ENCODE measurements around the gene ELL.

The ELL gene

DNA sequence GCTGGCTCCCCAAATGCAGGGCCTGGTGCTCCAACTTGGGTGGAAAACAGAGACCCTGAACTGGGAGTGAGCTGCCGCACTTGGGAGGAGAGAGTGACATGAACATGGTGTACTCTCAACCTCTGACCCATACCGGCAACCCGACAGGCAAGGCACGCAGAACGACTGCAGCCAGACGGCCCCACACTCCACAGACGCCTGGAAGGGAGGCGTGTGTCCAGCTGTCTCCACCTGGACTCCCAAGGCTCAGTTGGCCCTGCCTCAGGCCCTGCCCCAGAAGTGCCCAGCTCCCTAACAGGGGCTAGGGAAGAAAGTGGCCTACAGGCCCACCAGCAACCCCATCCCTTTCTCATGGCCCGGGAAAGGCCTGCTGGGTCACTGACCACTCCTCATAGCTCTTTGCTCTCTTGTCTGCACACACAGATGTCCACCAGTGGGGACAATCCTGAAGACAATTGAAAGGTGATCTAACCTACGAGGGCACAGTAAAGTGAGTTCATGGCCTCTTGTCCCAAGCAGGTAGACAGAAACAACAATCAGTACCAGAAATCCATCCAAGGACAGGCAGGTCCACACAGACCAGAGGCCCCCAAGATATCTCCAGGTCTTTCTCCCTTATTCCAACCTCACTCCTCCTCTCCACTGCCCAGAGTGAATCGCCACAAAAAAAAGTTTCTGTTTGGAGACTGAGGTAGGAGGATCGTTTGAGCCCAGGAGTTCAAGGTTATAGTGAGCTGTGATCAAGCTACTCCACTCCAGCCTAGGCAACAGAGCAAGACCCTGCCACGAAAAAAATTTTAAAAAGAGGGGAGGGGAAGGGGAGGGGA is 28.2 kb downstream of the ELL start:
- H3K27me3 ChIP-seq (ENCODE audit: control insufficient read depth in 1 of 2, insufficient read depth in 1 of 2, low read length in 2 of 2): no peaks in the 10 kb centered on the region

GRCh38 chr19:18491995-18492953 is 29.6 kb downstream of the ELL start:
- H3K14ac ChIP-seq (ENCODE audit: low read length in 2 of 2): no peak overlapping the region
- H2BK5ac ChIP-seq (ENCODE audit: low read depth, low read length, poor library complexity, severe bottlenecking): no peak overlapping the region
- peaks cover 46% of the 10 kb centered on the region for H3K79me1 ChIP-seq (replicated peaks; ENCODE audit: low read length, poor library complexity, severe bottlenecking)
- H2BK15ac ChIP-seq (ENCODE audit: low read depth, poor library complexity, severe bottlenecking): no peak overlapping the region
- no peak overlapping the region for H3K4ac ChIP-seq (ENCODE audit: low read depth in 1 of 2, low read length in 2 of 2)
- H3K18ac ChIP-seq (ENCODE audit: low read depth in 1 of 2, low read length in 2 of 2): no peak overlapping the region
- no peaks in the 10 kb centered on the region for H3K9me3 ChIP-seq (ENCODE audit: control insufficient read depth, low read length)
- peaks cover 47% of the 10 kb centered on the region for H3K4me1 ChIP-seq (ENCODE audit: control insufficient read depth, insufficient read depth, low read depth, low read length)
- H3K4me3 ChIP-seq (ENCODE audit: insufficient read depth in 1 of 2, low read depth in 1 of 2, low read length in 2 of 2): no peak overlapping the region
- H3K36me3 ChIP-seq (ENCODE audit: control insufficient read depth in 1 of 2, insufficient read depth in 2 of 2, low read depth in 1 of 2, low read length in 2 of 2): peaks cover 0 to 23% of the 10 kb centered on the region in 2 experiments
- H4K8ac ChIP-seq (ENCODE audit: low read length): no peak overlapping the region
- no peak overlapping the region for H2BK120ac ChIP-seq (ENCODE audit: low read depth, low read length)
- no peaks in the 10 kb centered on the region for H3K27me3 ChIP-seq (ENCODE audit: control insufficient read depth in 1 of 2, insufficient read depth in 1 of 2, low read length in 2 of 2)
- no peak overlapping the region for H3K23ac ChIP-seq (ENCODE audit: low read length in 2 of 2)
- H2AK5ac ChIP-seq (ENCODE audit: low read length, severe bottlenecking): no peak overlapping the region
- H3K27ac ChIP-seq (ENCODE audit: low read length, poor library complexity, severe bottlenecking): no peak overlapping the region
- no peak overlapping the region for H3K4me2 ChIP-seq (ENCODE audit: low read length, poor library complexity, severe bottlenecking)
- no peak overlapping the region for H2AFZ ChIP-seq (ENCODE audit: low read depth, low read length)
- WGBS: 85% methylated on average over 14 of the region's 15 CpGs
- H3K9ac ChIP-seq (ENCODE audit: low read length): no peak overlapping the region
- H4K91ac ChIP-seq (ENCODE audit: low read length): no peak overlapping the region
- H2BK12ac ChIP-seq (ENCODE audit: low read length in 2 of 2): no peak overlapping the region
- DNase-seq: no peak

More for the DNA sequence above, 28.2 kb downstream of the ELL start:
- H3K23ac ChIP-seq (ENCODE audit: low read length in 2 of 2): no peak overlapping the region
- 76% methylated on average over 13 of the region's 13 CpGs for WGBS
- DNase-seq: peak; percentile 80
- H4K91ac ChIP-seq (ENCODE audit: low read length): peak overlapping the region; percentile 18
- no peak overlapping the region for H2BK15ac ChIP-seq (ENCODE audit: low read depth, poor library complexity, severe bottlenecking)
- H3K79me1 ChIP-seq (replicated peaks; ENCODE audit: low read length, poor library complexity, severe bottlenecking): peaks cover 42% of the 10 kb centered on the region
- H3K4ac ChIP-seq (ENCODE audit: low read depth in 1 of 2, low read length in 2 of 2): peak overlapping the region in 1 of 2 experiments; percentile 35
- H3K4me3 ChIP-seq (ENCODE audit: insufficient read depth in 1 of 2, low read depth in 1 of 2, low read length in 2 of 2): peak overlapping the region in 1 of 2 experiments; percentile 19
- H3K9ac ChIP-seq (ENCODE audit: low read length): peak overlapping the region; percentile 60
- peaks cover 41% of the 10 kb centered on the region for H3K4me1 ChIP-seq (ENCODE audit: control insufficient read depth, insufficient read depth, low read depth, low read length)
- H3K27ac ChIP-seq (ENCODE audit: low read length, poor library complexity, severe bottlenecking): no peak overlapping the region
- H4K8ac ChIP-seq (ENCODE audit: low read length): peak overlapping the region; percentile 27
- peak overlapping the region in 1 of 2 experiments; percentile 85 for H3K14ac ChIP-seq (ENCODE audit: low read length in 2 of 2)
- no peak overlapping the region for H3K4me2 ChIP-seq (ENCODE audit: low read length, poor library complexity, severe bottlenecking)
- peak overlapping the region in 1 of 2 experiments; percentile 27 for H2BK12ac ChIP-seq (ENCODE audit: low read length in 2 of 2)
- peaks cover 0 to 19% of the 10 kb centered on the region in 2 experiments for H3K36me3 ChIP-seq (ENCODE audit: control insufficient read depth in 1 of 2, insufficient read depth in 2 of 2, low read depth in 1 of 2, low read length in 2 of 2)
- no peaks in the 10 kb centered on the region for H3K9me3 ChIP-seq (ENCODE audit: control insufficient read depth, low read length)
- no peak overlapping the region for H2BK5ac ChIP-seq (ENCODE audit: low read depth, low read length, poor library complexity, severe bottlenecking)
- H2AFZ ChIP-seq (ENCODE audit: low read depth, low read length): no peak overlapping the region
- no peak overlapping the region for H2BK120ac ChIP-seq (ENCODE audit: low read depth, low read length)
- H2AK5ac ChIP-seq (ENCODE audit: low read length, severe bottlenecking): no peak overlapping the region
- peak overlapping the region in 1 of 2 experiments; percentile 58 for H3K18ac ChIP-seq (ENCODE audit: low read depth in 1 of 2, low read length in 2 of 2)

DNA sequence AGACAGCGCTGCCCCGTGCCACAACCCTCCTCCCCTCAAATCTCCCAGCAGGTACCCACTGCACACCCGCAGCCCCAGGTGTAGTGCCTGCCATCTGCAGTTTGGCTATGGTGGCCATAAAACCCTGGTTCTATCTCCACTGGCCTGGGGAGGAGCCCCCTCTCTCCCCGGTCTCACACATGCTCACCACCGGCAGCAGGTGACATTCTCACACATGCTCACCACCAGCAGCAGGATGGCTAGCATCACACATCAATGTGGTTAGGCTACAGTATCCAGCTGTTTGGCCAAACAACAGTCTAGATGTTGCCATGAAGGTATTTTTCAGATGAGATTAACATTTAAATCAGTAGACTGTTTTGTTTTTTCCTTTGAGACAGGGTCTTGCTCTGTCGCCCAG is 31.1 kb downstream of the ELL start:
- H3K27me3 ChIP-seq (ENCODE audit: control insufficient read depth in 1 of 2, insufficient read depth in 1 of 2, low read length in 2 of 2): no peaks in the 10 kb centered on the region
- H3K9me3 ChIP-seq (ENCODE audit: control insufficient read depth, low read length): no peaks in the 10 kb centered on the region
- no peak overlapping the region for H2AFZ ChIP-seq (ENCODE audit: low read depth, low read length)
- H2BK12ac ChIP-seq (ENCODE audit: low read length in 2 of 2): no peak overlapping the region
- peaks cover 51% of the 10 kb centered on the region for H3K4me1 ChIP-seq (ENCODE audit: control insufficient read depth, insufficient read depth, low read depth, low read length)
- no peak overlapping the region for H3K18ac ChIP-seq (ENCODE audit: low read depth in 1 of 2, low read length in 2 of 2)
- peaks cover 49% of the 10 kb centered on the region for H3K79me1 ChIP-seq (replicated peaks; ENCODE audit: low read length, poor library complexity, severe bottlenecking)
- 94% methylated on average over 6 of the region's 6 CpGs for WGBS
- DNase-seq: no peak
- H3K4me2 ChIP-seq (ENCODE audit: low read length, poor library complexity, severe bottlenecking): no peak overlapping the region
- no peak overlapping the region for H4K8ac ChIP-seq (ENCODE audit: low read length)
- no peak overlapping the region for H3K4ac ChIP-seq (ENCODE audit: low read depth in 1 of 2, low read length in 2 of 2)
- H2BK5ac ChIP-seq (ENCODE audit: low read depth, low read length, poor library complexity, severe bottlenecking): no peak overlapping the region
- H2BK15ac ChIP-seq (ENCODE audit: low read depth, poor library complexity, severe bottlenecking): no peak overlapping the region
- H3K4me3 ChIP-seq (ENCODE audit: insufficient read depth in 1 of 2, low read depth in 1 of 2, low read length in 2 of 2): no peak overlapping the region
- no peak overlapping the region for H4K91ac ChIP-seq (ENCODE audit: low read length)
- no peak overlapping the region for H2AK5ac ChIP-seq (ENCODE audit: low read length, severe bottlenecking)
- H2BK120ac ChIP-seq (ENCODE audit: low read depth, low read length): no peak overlapping the region
- H3K14ac ChIP-seq (ENCODE audit: low read length in 2 of 2): no peak overlapping the region
- H3K9ac ChIP-seq (ENCODE audit: low read length): no peak overlapping the region
- H3K27ac ChIP-seq (ENCODE audit: low read length, poor library complexity, severe bottlenecking): no peak overlapping the region
- no peak overlapping the region for H3K23ac ChIP-seq (ENCODE audit: low read length in 2 of 2)
- peaks cover 0 to 28% of the 10 kb centered on the region in 2 experiments for H3K36me3 ChIP-seq (ENCODE audit: control insufficient read depth in 1 of 2, insufficient read depth in 2 of 2, low read depth in 1 of 2, low read length in 2 of 2)
